WTC11 (cell line): ENCODE results near the gene RARB.

Experiments
- CTCF ChIP-seq: fragments of 200-600 bp; IDR thresholded peaks from 2 replicates; pipeline ENCODE4 v1.8.0; 2022; ENCODE audit warnings: antibody characterized with exemption
- IRF2 ChIP-seq: sonication (generic); formaldehyde crosslinking; IDR thresholded peaks from 2 replicates; pipeline ENCODE4 v1.8.0; 2022; ENCODE audit warnings: low read depth, missing genetic modification reagents, borderline replicate concordance
- TCF7 ChIP-seq: sonication (generic); formaldehyde crosslinking; IDR thresholded peaks from 2 replicates; pipeline ENCODE4 v1.8.0; 2022; ENCODE audit warnings: mild to moderate bottlenecking, low read depth, missing genetic modification reagents, moderate library complexity

- no peak for TF ChIP-seq TCF7 (CRISPR knock-in tag)
- TF ChIP-seq IRF2 (CRISPR knock-in tag) = no peak
- TF ChIP-seq CTCF = no peak
These were observed 24.1 kb downstream of the RARB start for GRCh38 chr3:25452192-25452591.
